Measurements from ENCODE around the gene APP.

Gene APP

GRCh38 chr21:26067836-26068594 is 102.6 kb downstream of the APP start:
- Histone ChIP-seq H3K9me3 (ENCODE audit: insufficient read depth, low read depth, low read length) (no peaks in the 10 kb centered on the region; the same call in 1 of the 2 replicates), H3K9me2 (replicated peaks; ENCODE audit: low read depth, low read length) (no peaks in the 10 kb centered on the region), H3K4me3 (ENCODE audit: low read length, poor library complexity, severe bottlenecking) (no peak overlapping the region), H3K79me2 (ENCODE audit: insufficient read depth, low read length) (no peaks in the 10 kb centered on the region), H3K4me1 (ENCODE audit: insufficient read depth, low read length, poor library complexity, severe bottlenecking) (no peaks in the 10 kb centered on the region), H3K4me2 (ENCODE audit: low read depth, low read length, poor library complexity, severe bottlenecking) (no peak overlapping the region), H3K9ac (ENCODE audit: low read depth, low read length, poor library complexity, severe bottlenecking) (no peak overlapping the region), H2AFZ (ENCODE audit: low read length) (no peak overlapping the region), H3F3A (ENCODE audit: low read depth) (no peaks in the 10 kb centered on the region), H3K27me3 (ENCODE audit: insufficient read depth, low read length, poor library complexity, severe bottlenecking) (no peaks in the 10 kb centered on the region), H3K36me3 (ENCODE audit: insufficient read depth, low read length) (no peaks in the 10 kb centered on the region), H4K20me1 (ENCODE audit: insufficient read depth, low read length, poor library complexity, severe bottlenecking) (no peaks in the 10 kb centered on the region)
- TF ChIP-seq CTCF (conservative IDR thresholded peaks at IDR 0.05; ENCODE audit: low read length) (no peak), EZH2phosphoT487 (IDR thresholded peaks at IDR 0.05; ENCODE audit: borderline replicate concordance) (no peak)

GRCh38 chr21:26064506-26064905 is 106.1 kb downstream of the APP start:
- H3K79me2 ChIP-seq (ENCODE audit: insufficient read depth, low read length), result no peaks in the 10 kb centered on the region
- H3K4me2 ChIP-seq (ENCODE audit: low read depth, low read length, poor library complexity, severe bottlenecking), result no peak overlapping the region
- no peaks in the 10 kb centered on the region for H3K27me3 ChIP-seq (ENCODE audit: insufficient read depth, low read length, poor library complexity, severe bottlenecking)
- no peaks in the 10 kb centered on the region for H3K4me1 ChIP-seq (ENCODE audit: insufficient read depth, low read length, poor library complexity, severe bottlenecking)
- no peak overlapping the region for H3K4me3 ChIP-seq (ENCODE audit: low read length, poor library complexity, severe bottlenecking)
- no peak overlapping the region for H2AFZ ChIP-seq (ENCODE audit: low read length)
- H3F3A ChIP-seq (ENCODE audit: low read depth), result no peaks in the 10 kb centered on the region
- H3K9me2 ChIP-seq (replicated peaks; ENCODE audit: low read depth, low read length), result no peaks in the 10 kb centered on the region
- H3K36me3 ChIP-seq (ENCODE audit: insufficient read depth, low read length), result no peaks in the 10 kb centered on the region
- TF ChIP-seq EZH2phosphoT487 (IDR thresholded peaks at IDR 0.05; ENCODE audit: borderline replicate concordance) (no peak), CTCF (conservative IDR thresholded peaks at IDR 0.05; ENCODE audit: low read length) (no peak)
- no peaks in the 10 kb centered on the region; the same call in 1 of the 2 replicates for H3K9me3 ChIP-seq (ENCODE audit: insufficient read depth, low read depth, low read length)
- H4K20me1 ChIP-seq (ENCODE audit: insufficient read depth, low read length, poor library complexity, severe bottlenecking), result no peaks in the 10 kb centered on the region
- H3K9ac ChIP-seq (ENCODE audit: low read depth, low read length, poor library complexity, severe bottlenecking), result no peak overlapping the region

- Histone ChIP-seq H2AFZ (ENCODE audit: low read length) (no peak overlapping the region), H3K79me2 (ENCODE audit: insufficient read depth, low read length) (no peaks in the 10 kb centered on the region), H3K4me1 (ENCODE audit: insufficient read depth, low read length, poor library complexity, severe bottlenecking) (no peaks in the 10 kb centered on the region), H3K9ac (ENCODE audit: low read depth, low read length, poor library complexity, severe bottlenecking) (no peak overlapping the region), H3K4me3 (ENCODE audit: low read length, poor library complexity, severe bottlenecking) (no peak overlapping the region), H4K20me1 (ENCODE audit: insufficient read depth, low read length, poor library complexity, severe bottlenecking) (no peaks in the 10 kb centered on the region), H3F3A (ENCODE audit: low read depth) (no peaks in the 10 kb centered on the region), H3K9me2 (replicated peaks; ENCODE audit: low read depth, low read length) (no peaks in the 10 kb centered on the region), H3K27me3 (ENCODE audit: insufficient read depth, low read length, poor library complexity, severe bottlenecking) (no peaks in the 10 kb centered on the region), H3K4me2 (ENCODE audit: low read depth, low read length, poor library complexity, severe bottlenecking) (no peak overlapping the region), H3K9me3 (ENCODE audit: insufficient read depth, low read depth, low read length) (no peaks in the 10 kb centered on the region; the same call in 1 of the 2 replicates), H3K36me3 (ENCODE audit: insufficient read depth, low read length) (no peaks in the 10 kb centered on the region)
- TF ChIP-seq CTCF (conservative IDR thresholded peaks at IDR 0.05; ENCODE audit: low read length) (no peak), EZH2phosphoT487 (IDR thresholded peaks at IDR 0.05; ENCODE audit: borderline replicate concordance) (no peak)
Measured at GRCh38 chr21:26061437-26061836, 109.1 kb downstream of the APP start.

Data from Loucy (cell line).